Measurements from ENCODE around the gene PRMT1. TPM values are rescaled to one million over a fixed set of nuclear protein-coding genes. Genes with fewer than 3 reads are reported as not detected.

Gene PRMT1
- total and polyA plus RNA-seq, 9 of the 15 experiments (the other 6 are each of a cell fraction or from before 2014, with no cell fraction given), result 13.3 to 464 (median 326) TPM

- peak; percentile 42 for TF ChIP-seq CCNT2 (IDR thresholded peaks at IDR 0.05; ENCODE audit: borderline replicate concordance, extremely low read depth, insufficient read length, low read depth, low read length)
- TF ChIP-seq, protein P1, sequence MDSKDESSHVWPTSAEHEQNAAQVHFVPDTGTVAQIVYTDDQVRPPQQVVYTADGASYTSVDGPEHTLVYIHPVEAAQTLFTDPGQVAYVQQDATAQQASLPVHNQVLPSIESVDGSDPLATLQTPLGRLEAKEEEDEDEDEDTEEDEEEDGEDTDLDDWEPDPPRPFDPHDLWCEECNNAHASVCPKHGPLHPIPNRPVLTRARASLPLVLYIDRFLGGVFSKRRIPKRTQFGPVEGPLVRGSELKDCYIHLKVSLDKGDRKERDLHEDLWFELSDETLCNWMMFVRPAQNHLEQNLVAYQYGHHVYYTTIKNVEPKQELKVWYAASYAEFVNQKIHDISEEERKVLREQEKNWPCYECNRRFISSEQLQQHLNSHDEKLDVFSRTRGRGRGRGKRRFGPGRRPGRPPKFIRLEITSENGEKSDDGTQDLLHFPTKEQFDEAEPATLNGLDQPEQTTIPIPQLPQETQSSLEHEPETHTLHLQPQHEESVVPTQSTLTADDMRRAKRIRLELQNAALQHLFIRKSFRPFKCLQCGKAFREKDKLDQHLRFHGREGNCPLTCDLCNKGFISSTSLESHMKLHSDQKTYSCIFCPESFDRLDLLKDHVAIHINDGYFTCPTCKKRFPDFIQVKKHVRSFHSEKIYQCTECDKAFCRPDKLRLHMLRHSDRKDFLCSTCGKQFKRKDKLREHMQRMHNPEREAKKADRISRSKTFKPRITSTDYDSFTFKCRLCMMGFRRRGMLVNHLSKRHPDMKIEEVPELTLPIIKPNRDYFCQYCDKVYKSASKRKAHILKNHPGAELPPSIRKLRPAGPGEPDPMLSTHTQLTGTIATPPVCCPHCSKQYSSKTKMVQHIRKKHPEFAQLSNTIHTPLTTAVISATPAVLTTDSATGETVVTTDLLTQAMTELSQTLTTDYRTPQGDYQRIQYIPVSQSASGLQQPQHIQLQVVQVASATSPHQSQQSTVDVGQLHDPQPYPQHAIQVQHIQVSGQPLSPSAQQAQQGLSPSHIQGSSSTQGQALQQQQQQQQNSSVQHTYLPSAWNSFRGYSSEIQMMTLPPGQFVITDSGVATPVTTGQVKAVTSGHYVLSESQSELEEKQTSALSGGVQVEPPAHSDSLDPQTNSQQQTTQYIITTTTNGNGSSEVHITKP (IDR thresholded peaks at IDR 0.05; ENCODE audit: partially characterized antibody), result peak; percentile 55
- no peak for TF ChIP-seq ZNF197 (CRISPR knock-in tag; IDR thresholded peaks at IDR 0.05; ENCODE audit: low read depth)
- TF ChIP-seq, protein P2, sequence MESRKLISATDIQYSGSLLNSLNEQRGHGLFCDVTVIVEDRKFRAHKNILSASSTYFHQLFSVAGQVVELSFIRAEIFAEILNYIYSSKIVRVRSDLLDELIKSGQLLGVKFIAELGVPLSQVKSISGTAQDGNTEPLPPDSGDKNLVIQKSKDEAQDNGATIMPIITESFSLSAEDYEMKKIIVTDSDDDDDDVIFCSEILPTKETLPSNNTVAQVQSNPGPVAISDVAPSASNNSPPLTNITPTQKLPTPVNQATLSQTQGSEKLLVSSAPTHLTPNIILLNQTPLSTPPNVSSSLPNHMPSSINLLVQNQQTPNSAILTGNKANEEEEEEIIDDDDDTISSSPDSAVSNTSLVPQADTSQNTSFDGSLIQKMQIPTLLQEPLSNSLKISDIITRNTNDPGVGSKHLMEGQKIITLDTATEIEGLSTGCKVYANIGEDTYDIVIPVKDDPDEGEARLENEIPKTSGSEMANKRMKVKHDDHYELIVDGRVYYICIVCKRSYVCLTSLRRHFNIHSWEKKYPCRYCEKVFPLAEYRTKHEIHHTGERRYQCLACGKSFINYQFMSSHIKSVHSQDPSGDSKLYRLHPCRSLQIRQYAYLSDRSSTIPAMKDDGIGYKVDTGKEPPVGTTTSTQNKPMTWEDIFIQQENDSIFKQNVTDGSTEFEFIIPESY (CRISPR knock-in tag; IDR thresholded peaks at IDR 0.05), result peak; percentile 5; the same call in 1 of the 2 replicates
- peak; percentile 70; the same call in 1 of the 2 replicates for TF ChIP-seq SOX6 (IDR thresholded peaks at IDR 0.05)
- no peak for TF ChIP-seq KLF13 (tag; IDR thresholded peaks at IDR 0.05; ENCODE audit: borderline replicate concordance, low read depth)
- TF ChIP-seq MXD1 (CRISPR knock-in tag; IDR thresholded peaks at IDR 0.05; ENCODE audit: borderline replicate concordance, poor library complexity, severe bottlenecking), result no peak
- TF ChIP-seq, protein P3, sequence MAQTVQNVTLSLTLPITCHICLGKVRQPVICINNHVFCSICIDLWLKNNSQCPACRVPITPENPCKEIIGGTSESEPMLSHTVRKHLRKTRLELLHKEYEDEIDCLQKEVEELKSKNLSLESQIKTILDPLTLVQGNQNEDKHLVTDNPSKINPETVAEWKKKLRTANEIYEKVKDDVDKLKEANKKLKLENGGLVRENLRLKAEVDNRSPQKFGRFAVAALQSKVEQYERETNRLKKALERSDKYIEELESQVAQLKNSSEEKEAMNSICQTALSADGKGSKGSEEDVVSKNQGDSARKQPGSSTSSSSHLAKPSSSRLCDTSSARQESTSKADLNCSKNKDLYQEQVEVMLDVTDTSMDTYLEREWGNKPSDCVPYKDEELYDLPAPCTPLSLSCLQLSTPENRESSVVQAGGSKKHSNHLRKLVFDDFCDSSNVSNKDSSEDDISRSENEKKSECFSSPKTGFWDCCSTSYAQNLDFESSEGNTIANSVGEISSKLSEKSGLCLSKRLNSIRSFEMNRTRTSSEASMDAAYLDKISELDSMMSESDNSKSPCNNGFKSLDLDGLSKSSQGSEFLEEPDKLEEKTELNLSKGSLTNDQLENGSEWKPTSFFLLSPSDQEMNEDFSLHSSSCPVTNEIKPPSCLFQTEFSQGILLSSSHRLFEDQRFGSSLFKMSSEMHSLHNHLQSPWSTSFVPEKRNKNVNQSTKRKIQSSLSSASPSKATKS (CRISPR knock-in tag; IDR thresholded peaks at IDR 0.05), result no peak
- TF ChIP-seq SMAD2 (IDR thresholded peaks at IDR 0.05; ENCODE audit: low read depth, low read length), result no peak
- peak; percentile 89; the same call in 1 of the 2 replicates for TF ChIP-seq ZBTB7A (IDR thresholded peaks at IDR 0.05; ENCODE audit: borderline replicate concordance, control insufficient read depth, low read depth, low read length)
- TF ChIP-seq WHSC1 (IDR thresholded peaks at IDR 0.05; ENCODE audit: low read length), result no peak
- TF ChIP-seq ZKSCAN1 (IDR thresholded peaks at IDR 0.05; ENCODE audit: low read depth, low read length), result 0 out of 2 replicates have a peak, but pooled peaks have one; percentile 10
- no peak for TF ChIP-seq RBM25 (IDR thresholded peaks at IDR 0.05; ENCODE audit: low read depth, low read length, severe bottlenecking)
- no peak for TF ChIP-seq SMAD3 (CRISPR knock-in tag; conservative IDR thresholded peaks at IDR 0.05)
- TF ChIP-seq YBX1 (IDR thresholded peaks at IDR 0.05), result no peak
- peak; percentile 97 for TF ChIP-seq SP1 (CRISPR knock-in tag; IDR thresholded peaks at IDR 0.05)
- no peak for TF ChIP-seq CBFA2T3 (IDR thresholded peaks at IDR 0.05)
Observed at GRCh38 chr19:49640113-49640898, 36.8 kb upstream of the PRMT1 start, which contains the start of gene RRAS (continued).
